ENCODE results near the gene ASB18.

The ASB18 gene

GRCh38 chr2:236205867-236206645, 58.1 kb downstream of the ASB18 start:
- DNase-seq: no peak

DNA sequence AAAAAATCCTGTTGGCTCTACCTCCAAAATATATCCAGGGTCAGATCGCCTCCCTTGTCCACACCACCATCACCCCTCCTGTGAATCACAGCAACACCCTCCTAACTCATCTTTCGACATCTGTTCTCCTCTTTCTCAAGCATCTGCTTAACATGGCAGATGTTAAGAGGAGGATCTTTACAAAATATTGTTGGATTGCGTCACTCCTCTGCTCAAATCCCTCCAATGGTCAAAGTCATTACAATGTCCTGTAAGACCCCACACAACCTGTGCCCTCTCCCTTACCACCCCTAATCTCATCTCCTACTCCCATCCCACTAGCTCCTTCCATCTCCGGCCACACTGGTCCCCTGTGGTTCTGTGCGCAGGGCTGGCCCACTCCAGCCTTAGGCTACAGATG, 59.3 kb downstream of the ASB18 start:
- DNase-seq: no peak

DNA sequence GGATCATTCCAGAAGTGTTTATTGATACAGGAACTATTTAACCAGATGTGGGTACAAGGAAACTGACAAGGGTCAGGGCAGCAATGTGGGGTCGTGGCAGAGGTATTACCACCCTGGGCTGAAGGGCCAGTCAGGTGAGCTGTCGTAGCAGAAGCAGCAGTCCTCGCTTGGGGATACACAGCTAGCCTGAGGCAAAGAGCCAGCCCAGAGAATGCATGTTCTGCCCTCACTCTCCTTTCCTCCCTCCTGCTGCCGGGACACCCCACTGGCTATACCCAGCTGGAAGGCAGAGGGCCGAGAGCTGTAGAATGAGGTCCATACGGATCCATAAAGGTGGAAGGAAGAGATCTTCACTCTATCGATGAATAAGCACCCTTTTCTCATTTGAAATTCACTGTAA, 63.8 kb downstream of the ASB18 start:
- DNase-seq: no peak

- no peak for DNase-seq
Observed at GRCh38 chr2:236196366-236196765, 67.8 kb downstream of the ASB18 start.

DNA sequence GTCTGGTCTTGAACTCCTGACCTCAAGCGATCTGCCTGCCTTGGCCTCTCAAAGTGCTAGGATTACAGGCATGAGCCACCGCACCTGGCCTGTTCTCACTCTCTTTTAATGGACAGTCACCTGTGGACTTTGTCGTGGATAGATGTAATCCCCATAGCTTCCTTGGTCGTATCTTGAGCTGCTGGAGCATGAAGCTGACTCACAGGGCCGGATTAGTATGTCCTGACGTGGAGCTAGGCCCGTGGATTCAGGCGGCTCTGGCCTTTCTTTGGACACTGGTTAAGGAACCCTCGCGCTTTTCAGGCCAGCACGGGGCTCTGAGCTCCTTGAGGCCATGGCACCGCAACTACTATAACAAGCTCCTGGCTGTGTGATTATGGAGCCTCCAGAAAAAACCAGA, 68.5 kb downstream of the ASB18 start:
- DNase-seq: no peak

DNA sequence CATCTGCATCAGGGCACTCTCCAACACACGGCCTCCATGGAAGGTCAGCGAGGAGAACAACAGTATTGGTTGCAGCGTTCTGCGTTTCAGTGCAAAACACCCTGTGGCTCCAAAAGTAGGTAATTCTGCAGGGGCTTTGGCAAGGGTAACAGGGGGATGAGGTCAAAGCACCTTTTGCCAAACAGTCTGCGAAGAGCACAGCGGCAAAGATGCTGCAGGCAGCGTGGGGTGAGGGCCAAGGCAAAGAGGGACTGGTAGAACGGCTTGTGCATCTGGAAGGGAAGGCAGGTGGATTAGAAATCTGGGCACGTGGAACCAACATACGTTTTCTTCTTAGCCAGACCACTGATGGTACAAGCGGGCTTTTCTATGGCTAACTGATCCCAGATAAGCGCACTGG, 69.4 kb downstream of the ASB18 start:
- DNase-seq: no peak

GRCh38 chr2:236193026-236193425, 71.2 kb downstream of the ASB18 start:
- no peak for DNase-seq

DNA sequence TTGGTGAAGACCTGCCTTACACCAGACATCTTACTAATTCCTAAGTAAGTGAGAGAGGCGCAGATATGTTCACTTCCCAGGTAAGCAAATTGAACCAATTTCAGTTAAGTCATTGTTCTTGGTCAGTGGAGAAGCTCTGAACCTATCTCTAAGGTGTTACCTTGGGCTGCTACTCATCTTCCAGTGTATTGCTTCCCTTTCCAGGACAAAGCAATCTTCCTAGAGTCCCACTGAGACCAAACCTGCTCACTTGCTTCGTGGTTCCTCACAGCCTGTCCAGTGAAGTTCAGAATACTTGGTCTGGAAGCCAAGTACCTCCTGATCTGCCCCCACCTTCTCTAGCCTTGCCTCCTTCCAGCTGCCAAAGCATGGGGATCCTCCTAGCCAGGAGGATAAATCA, 73.5 kb downstream of the ASB18 start:
- DNase-seq: no peak

GRCh38 chr2:236184701-236185100, 79.5 kb downstream of the ASB18 start:
- DNase-seq: no peak

- peak; percentile 54 for DNase-seq
Observed at GRCh38 chr2:236180831-236181453, 83.3 kb downstream of the ASB18 start.

DNA sequence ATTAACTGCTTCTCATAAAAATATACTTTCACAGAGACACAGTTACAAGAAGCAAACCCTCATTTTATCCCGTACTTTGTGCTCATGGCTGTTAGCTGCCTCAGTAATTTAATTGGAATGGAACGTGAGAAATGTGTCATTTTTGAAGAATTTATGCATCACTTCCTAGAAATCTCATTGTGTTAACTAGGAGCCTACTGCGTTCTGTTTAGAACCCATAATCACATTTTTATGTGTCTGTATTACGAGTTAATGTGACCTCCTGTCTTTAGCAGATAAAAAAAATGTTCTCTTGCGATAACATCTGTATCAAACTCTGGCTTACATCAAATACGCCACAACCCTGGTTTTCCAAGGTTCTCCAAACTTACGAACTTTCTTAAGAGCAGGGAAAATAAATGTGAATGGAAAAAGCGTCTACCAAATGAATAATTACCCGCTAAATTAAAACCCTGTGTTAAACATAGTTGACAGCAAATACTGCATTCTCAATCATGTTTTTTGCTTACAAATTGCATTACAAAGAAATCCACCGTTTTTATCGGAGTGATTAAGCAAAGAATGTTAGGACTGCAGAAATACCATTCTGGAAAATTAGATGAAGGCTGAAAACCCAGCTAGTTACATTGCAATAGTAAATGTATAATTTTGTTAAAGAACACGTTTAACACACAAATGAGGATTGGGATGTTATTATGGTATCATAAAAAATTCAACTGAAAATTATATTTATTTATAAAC, 84.0 kb downstream of the ASB18 start:
- DNase-seq: no peak

DNA sequence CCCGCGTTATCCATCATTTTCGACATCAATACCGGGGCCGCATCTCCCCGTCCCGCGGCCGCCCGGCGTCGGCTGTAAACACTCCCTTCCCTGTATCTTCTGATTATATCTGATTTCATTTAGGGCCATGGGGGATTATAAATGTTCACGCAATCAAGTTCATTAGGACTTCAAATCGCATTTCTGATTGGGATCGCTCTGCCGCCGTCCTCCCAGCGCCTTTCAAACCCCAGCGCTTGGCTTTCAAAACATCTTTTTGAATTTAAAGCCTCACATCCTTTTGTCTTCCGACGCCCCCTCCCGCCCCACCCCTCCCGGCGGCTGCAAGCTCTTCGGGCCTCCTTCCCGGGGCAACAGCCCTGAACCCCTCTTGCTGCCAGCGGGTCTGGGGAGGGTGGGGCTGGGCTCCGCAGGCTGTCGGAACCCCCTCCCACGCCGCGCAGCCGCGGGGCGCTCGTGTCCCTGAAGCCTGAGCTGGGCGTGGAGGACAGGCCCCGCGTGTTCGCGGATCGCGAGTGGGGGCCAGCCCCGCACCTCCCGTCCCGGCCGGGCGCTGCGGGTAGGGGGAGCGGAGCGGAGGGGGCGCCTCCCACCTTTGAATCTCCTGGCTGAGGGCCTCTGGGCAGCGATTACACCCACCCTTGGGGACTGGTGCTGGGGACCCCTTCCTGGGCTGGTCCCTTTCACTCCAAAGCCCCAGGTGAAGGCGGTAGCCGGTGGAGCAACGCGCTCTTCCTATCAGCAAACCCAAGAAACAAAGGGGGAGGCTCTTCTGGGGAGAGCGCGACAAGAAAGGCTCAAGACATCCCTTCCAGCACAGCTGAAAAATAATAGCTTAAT, 84.8 kb downstream of the ASB18 start:
- DNase-seq: no peak

DNA sequence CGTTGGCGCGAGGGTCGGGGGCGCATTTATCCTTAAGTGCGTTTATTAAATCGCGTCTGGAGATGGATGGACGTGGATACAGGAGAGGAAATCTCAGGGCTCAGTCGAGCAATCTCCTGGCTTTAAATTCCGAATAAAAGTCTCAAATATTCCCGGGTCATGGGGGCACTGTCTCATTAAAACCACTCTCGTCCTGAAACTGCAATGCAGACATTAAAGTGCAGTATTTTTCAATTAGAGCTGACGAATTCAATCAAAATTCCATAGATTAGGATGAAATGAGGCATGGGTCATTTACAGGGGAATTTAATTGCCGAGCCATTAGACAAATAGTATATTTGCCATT, 85.3 kb downstream of the ASB18 start:
- no peak for DNase-seq

DNA sequence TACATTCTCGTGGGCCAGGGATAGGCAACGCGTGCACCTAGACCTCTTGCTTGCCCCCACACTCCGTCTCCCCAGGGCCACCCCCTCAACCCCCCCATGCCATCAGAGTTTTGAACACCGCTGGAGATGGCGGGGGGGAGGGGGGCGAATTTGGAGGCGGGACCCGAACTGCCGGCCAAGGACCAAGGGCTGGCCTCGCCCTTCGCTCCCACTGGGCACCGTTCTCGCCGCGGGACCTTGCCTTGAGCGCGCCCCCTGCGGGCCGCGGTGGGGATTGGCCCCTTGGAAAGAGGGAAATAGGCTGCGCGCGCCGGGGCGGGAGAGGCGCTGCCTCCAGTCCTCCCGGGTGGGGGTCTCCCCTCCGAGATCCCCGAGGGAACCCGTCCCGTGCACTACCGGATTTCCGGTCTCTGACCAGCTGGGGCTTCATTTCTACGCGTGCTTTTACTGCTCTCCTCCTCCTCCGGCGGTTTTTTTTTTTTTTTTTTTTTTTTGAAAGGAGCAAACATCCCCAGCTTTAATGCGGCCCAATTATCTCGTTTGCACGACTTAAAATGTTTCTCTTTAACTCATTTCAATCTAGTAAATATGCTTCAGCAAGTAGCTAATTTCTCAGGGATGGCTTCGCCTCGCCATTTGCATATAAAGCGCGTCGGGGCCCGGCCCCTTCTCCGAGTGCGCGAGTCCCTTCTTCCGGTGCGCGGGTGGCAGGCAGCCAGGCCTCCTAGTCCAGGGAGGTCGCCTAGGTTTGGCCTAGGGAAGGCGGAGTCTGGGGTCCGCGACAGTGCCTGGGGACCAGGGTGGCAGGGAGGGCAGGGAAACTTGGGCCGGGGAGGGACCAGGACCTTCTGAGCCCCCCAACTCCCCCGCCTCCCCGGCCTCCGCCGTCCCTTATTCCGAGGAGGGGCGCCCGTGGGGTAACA, 86.0 kb downstream of the ASB18 start:
- DNase-seq: peak; percentile 62

DNA sequence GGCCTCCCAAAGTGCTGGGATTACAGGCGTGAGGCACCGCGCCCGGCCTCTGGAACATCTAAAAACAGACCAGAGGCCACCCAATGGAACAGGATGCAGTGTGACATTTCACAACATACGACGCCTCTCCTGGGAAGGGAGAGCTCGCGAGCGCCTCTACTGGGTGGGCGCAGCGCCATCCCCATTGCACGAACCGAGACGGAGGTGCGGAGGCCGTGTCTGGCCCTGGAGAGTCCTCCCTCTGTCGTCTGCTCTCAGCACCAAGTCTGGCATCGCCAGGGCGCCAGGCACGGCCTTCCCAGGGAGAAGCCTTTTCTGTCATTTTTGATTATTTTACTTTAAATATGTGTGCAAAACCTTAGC, 86.6 kb downstream of the ASB18 start:
- DNase-seq: peak; percentile 50

GRCh38 chr2:236176951-236177350, 87.3 kb downstream of the ASB18 start:
- DNase-seq: no peak

- peak; percentile 35 for DNase-seq
Observed at GRCh38 chr2:236176417-236176816, 87.8 kb downstream of the ASB18 start.

- no peak for DNase-seq
Observed at GRCh38 chr2:236175548-236176150, 88.6 kb downstream of the ASB18 start.

GRCh38 chr2:236173729-236174607, 90.2 kb downstream of the ASB18 start:
- no peak for DNase-seq

- DNase-seq: no peak
Observed at GRCh38 chr2:236173036-236173728, 91.0 kb downstream of the ASB18 start.

Data from activated CD4-positive, alpha-beta T cell treated with anti-CD3 and anti-CD28 coated beads, Interleukin-2, Interleukin-6, amounts not matched to agents 100 ng/mL and 50 ng/mL, durations not matched to agents 16 hours and 8 hours (primary cell).